Posterior cingulate gyrus (tissue), 11 donors: ENCODE data around the gene MACROH2A2.
"Not testable (repeated sequence)": the region's sequence is repeated elsewhere in the genome, so short reads cannot be mapped to it uniquely, and the experiment has no call there.

Experiments
- DNase-seq, 10 donors: peaks; one replicate each; pipeline versions ENCODE4 v3.0.0 to v3.0.0-alpha.2; 2020 to 2021; ENCODE audit warnings: mixed read lengths in 3 of 10
- intact Hi-C: fragments of 100-400 bp; cut with DNase I; formaldehyde crosslinking; loops from one replicate; pipeline ENCODE4 v1.15.1; 2023

The MACROH2A2 gene

DNA sequence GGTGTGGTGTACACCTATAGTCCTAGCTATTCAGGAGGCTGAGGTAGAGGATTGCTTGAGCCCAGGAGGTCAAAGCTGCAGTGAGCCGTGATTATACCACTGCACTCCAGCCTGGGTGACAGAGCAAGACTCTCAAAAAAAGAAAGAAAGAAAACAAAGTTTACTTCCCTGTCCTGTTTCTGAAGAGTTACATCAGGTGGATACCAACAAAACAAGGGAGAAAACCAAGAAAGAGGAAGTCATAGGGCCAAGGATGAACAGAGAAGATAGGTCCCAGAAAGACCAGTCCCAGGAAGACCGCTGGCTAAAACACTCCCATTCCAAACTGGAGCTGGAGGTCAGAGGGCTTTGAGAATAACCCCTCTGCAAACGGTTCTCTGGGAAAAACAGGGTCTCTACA lies 13.5 kb downstream of the MACROH2A2 start:
- no peak for DNase-seq
- intact Hi-C loops = no loop called here

DNA sequence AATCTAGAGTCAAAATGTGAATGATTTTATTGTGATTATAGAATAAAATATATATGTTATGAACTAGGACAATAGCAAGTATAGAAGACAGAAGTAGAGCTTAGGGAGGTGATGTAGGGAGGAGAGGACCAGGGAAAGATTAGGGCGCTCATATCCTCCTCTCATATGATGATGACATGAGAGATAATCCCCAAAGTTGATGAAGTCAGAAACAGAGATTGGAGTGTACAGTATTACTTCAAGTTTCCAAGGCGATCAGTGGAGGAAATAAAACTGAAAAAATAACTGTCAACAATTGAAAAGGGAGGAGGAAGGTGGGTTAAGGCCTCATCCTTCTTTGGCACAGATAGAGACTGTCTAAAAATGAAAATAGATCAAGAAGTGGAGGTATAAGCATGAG lies 14.9 kb downstream of the MACROH2A2 start:
- no peak for DNase-seq
- intact Hi-C loops = no loop called here

DNA sequence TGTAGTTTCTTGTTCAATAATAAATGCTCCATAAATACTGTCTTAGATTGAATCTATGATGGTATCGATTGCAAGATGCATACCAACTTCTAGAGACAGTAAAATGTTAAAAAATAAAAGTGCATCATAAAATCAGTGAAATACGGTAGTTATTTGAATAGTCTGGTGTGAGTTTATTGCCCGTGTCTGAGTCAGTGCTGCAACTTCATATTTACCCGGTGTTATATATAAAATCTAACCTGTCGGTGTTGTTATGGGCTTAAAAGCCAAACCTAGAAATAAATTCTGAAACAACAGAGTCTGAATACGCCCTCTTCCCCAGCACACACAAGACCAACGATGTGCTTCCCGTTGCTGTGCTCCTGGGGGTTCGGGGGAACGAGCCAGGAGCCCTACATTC lies 16.3 kb downstream of the MACROH2A2 start:
- intact Hi-C loops = no loop called here
- DNase-seq = no peak

DNA sequence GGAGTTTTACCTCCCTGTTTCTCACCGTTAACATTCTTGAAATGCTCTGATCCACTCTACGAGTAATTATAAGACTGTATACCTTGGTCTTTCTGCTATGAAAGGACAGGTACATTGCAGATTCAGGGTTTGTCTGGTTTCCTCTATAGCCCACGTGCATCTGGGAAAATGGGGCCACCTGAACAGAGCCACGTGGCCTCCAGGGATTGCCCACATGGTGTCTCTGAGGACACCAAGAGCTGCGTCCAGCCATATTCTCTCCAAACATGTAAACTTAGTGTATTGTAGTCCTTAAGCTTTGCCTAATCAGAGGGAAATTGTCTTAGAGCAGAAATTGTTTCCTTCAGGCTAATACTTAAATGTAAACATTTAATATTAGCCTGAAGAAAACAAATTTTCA lies 16.7 kb downstream of the MACROH2A2 start:
- no peak for DNase-seq
- intact Hi-C loops = no loop called here

DNA sequence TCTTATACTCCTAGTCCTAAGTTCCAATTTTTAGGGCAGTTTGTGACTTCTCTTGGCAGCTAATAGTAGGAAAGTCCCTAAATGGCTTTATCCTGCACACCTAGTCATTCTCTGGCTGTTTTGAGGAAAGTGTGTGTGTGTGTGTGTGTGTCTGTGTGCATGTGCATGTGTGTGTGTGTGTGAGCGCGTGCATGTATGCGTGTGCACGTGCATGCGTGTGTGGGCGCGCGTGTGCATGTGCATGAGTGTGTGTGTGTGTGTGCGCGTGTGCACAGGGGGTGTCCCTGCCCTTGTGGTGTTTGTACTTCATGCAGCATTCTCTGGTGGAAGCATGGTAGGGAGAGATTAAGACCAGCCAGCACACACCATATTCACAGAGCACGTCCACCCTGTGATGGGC lies 18.2 kb downstream of the MACROH2A2 start:
- no peak for DNase-seq
- intact Hi-C loops = no loop called here

DNA sequence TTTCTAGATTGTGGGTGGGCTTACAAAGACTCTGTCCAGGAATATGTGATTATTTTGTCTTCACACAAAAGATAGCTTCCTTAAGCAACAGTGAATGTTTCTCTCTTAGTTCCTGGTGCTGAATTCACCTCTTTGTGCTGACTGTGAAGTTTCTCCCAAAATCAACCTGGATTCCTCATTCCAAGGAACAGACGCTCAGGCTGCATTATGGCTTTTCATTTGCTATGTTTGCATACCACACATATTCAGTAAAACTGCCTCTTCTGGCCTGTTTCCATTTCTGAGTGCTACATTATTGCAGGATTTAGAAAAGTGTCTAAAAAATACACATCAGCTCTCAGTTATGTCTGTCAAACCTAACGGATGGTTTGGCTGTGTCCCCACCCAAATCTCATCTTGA lies 21.5 kb downstream of the MACROH2A2 start:
- intact Hi-C loops = no loop called here
- DNase-seq = no peak

DNA sequence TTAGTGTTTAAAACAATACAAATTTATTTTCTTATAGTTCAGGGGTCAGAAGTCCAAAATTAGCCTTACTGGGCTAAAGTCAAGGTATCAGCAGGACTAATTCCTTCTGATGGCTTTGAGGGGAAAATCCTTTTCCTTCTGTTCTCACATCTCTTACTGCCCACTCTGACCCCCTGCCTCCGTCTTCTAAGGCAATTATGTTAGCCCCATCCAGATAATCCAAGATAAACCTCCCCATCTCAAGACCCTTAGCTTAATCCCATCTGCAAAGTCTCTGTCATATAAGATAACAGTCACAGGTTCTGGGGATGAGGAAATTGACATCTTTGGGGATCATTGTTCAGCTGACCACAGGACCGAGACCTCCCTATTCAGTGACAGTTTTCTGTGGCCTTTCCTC lies 22.3 kb downstream of the MACROH2A2 start:
- intact Hi-C loops = no loop called here
- DNase-seq = no peak

DNA sequence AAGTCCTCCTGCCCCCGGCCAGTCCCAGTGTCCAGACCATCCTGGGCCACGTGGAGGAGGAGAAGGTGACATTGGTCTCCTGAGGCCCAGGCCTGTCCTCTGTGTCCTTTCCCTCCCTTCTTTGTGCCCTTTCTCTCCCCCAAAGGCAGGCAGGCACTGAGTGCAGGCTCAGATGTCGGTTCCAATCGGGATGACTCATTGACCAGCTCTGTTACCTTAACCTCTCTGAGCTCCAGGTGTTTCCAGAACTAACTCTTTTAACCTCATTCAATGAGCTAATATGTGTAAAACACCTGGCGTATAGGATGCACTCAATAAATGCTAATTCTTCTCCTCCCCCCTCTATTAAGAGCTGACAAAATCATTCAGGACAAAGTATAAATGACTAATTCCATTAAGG lies 25.7 kb downstream of the MACROH2A2 start:
- intact Hi-C loops = no loop called here
- DNase-seq = no peak

DNA sequence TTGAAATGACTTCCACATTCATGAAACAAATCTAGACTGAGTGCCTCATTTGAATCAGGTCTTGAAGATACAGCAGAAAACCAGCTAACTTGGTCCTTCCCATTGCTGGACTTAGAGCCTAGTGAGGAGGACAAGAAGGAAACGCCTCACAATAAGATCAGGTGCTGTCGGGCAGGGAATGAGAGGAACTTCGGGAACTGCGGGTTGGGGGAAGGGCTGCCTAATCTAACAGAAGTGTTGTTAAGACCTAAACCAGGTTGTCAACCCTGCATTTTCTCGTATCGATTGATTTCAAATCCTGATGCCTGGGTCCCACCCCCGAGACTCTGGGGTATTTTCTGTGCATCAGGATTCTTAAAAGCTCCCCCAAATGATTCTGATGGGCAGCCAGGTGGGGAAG lies 26.3 kb downstream of the MACROH2A2 start:
- DNase-seq = no peak
- intact Hi-C loops = no loop called here

DNA sequence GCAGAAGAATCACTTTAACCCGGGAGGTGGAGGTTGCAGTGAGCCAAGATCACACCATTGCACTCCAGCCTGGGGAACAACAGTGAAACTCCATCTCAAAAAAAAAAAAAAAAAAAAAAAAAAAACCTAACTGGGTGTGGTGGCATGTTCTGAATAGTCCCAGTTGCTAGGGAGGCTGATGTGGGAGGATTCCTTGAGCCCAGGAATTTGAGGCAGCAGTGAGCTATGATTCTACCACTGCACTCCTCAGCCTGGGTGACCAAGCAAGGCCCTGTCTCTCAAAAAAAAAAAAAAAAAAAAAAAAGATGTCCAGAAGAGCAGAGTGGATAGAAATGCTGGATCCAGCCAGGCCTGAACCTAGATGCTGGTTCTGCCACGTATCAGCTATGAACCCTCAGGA lies 28.1 kb downstream of the MACROH2A2 start:
- intact Hi-C loops, DNase-seq: not testable (repeated sequence)

DNA sequence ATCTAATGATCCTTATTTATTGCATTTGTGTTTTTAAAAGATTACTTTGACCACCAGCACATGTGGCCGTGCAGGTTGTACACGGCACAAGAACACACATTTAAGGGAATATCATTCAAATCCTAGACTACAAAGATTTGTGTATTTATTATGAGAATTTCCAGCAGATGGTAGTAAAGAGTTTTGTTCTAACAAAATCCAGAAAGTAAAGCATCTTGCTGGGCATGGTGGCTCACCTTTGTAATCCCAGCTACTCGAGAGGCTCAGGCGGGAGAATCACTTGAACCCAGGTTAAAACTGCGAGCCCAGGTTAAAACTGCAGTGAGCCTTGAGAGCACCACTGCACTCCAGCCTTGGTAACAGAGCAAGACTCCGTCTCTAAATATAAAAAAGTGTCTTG lies 31.5 kb downstream of the MACROH2A2 start:
- intact Hi-C loops = no loop called here
- no peak for DNase-seq

DNA sequence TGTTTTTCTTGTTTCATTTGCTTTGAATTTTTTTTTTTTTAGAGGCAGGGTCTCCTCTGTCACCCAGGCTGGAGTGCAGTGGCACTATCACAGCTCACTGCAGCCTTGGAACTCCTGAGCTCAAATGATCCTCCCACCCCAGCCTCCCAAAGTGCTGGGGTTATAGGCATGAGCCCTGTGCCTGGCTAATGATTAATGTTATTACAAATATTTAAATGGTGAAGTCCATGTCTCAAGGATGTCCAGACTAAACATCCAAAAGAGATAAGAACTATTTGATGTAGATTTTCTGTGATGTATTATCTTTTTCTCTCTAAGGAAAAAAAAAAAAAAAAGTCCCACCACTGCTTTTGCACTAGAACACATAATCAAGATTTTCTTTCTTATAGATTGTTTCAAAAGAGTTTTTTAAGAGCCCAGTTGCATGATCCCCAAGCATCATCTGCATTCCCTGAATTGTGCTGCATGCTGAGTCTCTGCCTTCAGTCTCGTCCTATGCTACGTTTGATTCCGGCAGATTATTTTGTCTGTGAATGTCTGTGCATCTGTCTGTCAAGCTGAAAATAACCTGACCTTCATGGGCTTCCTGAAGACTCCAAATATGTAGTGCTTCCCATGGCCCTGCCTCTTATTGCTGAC lies 33.4 kb downstream of the MACROH2A2 start:
- intact Hi-C loops = no loop called here
- no peak for DNase-seq

DNA sequence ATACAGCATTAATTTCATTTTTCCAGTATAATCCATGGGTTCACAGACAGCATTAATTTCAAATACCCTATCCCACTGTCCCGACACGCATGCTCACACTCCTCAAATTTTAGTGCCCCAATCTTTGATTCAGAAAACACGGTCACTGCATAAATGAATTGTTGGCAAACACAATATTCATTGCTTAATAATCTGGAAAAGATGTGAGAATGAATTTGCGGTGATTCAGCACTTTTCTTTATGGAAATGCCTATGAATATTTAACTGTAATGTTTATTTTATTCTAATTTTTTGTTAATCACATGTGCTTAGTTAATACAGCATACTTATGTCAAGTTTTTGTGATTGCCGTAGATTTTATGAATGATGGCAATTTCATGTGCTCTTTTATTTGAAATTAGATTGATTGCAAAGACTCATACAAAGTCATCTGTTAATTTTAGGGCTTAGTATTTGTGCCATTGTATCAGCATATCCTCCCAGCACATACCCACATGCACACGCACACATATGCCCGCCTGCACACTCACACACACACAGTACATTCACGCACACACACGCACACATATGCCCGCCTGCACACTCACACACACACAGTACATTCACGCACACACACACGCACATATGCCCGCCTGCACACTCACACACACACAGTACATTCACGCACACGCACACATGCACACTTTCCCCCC lies 35.1 kb downstream of the MACROH2A2 start:
- no peak for DNase-seq
- intact Hi-C loops = no loop called here

DNA sequence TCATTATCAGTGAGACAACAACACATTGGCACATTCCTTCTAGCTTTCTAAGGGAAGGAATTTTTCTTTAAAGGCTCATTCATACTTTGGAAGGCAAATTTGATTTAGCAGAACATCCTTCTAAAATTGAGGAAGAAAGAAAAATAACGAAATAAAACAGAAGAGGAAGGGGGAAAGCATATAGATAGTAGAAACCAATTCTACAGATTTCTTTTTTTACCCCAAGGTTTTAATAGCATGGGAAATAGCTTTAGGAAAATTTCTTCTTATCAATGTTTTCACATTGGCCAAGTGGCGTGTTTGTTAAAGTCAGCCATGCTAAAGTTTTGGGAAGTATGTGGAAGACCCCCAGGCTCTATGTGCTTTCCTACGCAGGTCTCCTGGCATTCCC lies 35.7 kb downstream of the MACROH2A2 start:
- DNase-seq = no peak
- intact Hi-C loops = no loop called here

DNA sequence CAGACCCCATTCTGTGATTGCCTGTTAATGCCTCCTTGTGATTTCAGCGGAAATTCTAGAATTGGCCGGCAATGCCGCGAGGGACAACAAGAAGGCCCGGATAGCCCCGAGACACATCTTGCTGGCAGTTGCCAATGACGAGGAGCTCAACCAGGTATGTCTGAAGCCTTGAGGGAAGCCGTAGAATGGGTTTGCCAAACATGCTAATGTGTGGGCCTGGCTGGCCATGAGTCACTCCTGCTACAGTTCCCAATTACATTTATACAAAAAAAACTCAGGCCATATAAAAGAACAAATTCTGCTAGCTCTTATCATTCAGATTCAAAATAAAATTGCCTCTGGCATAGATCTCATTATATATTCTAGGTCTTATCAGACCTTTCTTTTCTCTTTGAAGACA lies 37.4 kb downstream of the MACROH2A2 start:
- intact Hi-C loops = no loop called here
- DNase-seq = no peak

DNA sequence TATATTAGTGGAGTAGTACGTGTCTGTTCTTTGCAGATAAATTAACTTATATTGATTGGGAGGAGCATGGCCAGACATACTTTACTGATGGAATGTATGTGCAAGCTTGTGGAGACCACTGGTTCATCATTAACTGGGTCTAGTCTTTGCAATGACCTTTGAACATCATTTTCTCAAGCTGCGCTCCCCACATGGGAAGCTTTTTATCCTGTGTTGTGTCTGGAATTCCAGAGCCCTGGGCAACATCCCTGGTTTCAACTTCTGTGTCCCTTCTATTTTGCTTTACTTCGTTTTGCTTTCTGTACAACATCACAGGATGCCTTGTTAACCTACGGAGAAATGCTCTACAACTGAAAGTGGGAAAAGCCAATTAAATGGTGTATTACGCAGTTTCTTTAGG lies 38.3 kb downstream of the MACROH2A2 start:
- intact Hi-C loops = no loop called here
- DNase-seq = no peak

DNA sequence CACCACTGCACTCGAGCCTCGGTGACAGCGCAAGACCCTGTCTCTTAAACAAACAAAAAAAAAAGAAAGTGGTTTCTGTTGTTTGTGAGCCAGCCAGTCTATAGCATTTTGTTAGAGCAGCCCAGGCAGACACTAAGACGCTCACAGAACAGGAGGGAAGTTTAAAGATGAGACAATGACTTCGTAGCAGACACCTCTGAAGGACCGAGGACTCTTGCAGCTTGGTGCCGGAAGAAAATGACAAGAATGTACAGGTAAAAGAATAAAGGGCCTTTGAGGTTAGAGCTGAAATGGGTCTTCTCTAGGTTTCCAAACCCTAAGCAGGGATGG lies 39.7 kb downstream of the MACROH2A2 start:
- no peak for DNase-seq
- intact Hi-C loops = no loop called here

DNA sequence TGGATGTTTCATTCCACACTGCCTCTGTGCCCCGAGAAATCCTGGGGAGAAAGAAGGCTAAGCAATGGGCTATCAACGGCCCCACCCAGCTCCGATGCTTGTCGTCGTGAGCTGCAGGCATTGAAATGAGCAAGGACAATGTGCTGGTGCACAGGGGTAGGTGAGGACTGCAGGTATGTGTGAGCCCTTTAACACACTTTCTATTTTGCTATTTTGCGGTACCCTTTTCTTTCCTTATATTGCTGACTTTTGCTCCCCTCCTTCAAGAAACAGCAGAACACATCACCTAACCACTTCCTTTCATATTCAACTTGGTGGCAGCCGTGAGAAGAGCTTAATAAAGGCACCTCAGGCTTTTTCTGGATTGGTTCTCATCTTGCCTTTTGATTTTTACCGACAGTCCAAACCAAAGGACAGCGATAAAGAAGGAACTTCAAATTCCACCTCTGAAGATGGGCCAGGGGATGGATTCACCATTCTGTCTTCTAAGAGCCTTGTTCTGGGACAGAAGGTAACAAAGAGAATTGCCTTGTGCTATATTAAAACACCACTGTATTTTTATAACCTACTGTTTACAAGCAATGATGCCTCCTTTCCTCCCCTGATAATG lies 40.8 kb downstream of the MACROH2A2 start:
- intact Hi-C loops = no loop called here
- no peak for DNase-seq

DNA sequence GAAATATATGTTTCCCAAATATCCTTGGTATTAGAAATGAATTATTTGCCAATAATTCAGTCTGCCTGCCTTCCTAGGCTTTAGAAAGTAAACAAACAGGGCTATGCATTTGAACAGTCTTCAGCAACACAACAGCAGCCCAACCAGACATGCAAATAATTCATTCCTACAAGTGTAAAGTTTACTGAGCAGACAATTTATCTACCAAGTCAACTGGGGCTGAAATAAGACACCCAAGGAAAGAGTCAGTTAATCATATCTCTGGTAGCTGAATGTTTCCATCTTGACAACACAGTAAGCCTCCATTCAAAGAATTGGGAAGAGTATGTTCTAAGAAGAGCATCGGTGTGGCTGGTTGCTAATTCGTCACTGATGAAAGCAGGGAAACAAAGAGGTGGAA lies 41.6 kb downstream of the MACROH2A2 start:
- intact Hi-C loops = no loop called here
- DNase-seq = no peak

DNA sequence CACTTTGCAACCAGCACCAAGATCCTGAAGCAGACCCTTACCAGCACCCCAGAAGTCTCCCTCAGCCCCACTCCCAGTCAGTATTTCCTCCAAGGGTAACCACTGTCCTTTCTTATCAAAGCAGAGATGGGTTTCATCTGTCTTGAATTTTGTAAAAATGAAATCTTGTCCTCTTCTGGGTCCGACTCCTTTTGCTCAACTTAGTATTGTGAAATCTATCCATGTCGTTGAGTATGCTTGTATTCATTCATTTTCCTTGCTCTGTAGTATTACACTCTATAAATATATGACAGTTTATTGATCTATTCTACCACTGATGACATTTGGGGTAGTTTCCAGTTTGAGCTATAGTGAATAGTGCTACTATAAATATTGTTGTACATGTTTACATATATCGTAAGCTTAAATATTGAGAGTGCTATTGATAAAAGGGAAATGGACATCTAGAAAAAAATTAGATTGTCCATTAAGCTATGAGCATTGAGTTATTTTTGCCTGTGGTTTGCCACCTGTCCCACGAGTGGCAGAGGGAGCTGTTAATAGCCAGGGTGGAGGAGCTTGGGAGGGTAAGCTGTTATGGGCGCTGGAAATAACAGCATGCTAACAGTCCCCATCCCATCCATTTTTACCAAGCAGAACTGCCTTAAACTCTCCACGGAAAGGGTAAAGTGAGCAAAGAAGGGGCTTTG lies 43.5 kb downstream of the MACROH2A2 start:
- intact Hi-C loops = no loop called here
- DNase-seq = no peak

DNA sequence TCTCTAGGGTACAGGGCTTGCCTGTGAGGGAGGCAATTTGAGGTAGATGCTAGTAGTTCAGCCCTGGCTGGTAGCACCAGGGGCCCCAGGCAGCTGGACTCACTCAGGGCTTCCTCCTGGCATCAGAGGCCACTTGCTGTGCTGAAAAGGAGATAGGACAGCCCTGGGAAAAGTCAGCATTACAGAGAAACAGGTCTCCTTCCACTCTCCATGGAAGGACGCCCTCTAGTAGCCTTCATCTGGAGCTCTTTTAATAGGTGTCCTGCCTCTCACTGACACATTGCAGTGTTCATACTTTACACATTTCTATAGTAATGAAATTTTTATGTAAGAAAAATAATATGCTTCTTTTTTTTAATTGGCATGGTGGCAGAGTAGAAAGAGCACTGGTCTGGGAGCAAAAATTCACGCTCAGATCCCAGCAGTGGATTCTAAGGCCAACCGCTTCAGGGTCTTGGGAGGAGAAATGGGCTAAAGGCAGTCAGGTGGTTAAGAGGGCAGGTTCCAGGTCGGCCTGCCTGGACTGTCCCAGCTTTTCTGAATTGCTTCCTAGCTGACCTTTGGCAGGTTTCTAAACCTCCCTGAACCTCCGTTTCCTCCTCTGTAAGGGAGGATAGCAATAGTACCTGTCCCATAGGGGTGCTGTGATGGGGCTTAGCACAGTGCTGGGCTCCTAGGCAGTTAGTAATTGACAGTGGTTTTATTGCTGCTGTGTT lies 44.2 kb downstream of the MACROH2A2 start:
- intact Hi-C loops = no loop called here
- no peak for DNase-seq
